HEK293 (cell line): Measurements from ENCODE around the gene PPP4C.

Experiments
- PRDM10 ChIP-seq: fragments of 450-650 bp; formaldehyde crosslinking; IDR thresholded peaks from 2 replicates; pipeline ENCODE4 v1.5.1; 2016; ENCODE audit warnings: missing biosample characterization, missing genetic modification characterization
- ZBTB10 ChIP-seq: fragments of 450-650 bp; formaldehyde crosslinking; IDR thresholded peaks from 2 replicates; pipeline ENCODE4 v1.5.1; 2016; ENCODE audit warnings: missing biosample characterization, missing genetic modification characterization
- ZBTB26 ChIP-seq: fragments of 450-650 bp; formaldehyde crosslinking; optimal IDR thresholded peaks from 2 replicates; pipeline ENCODE3; 2016; ENCODE audit warnings: missing biosample characterization, mild to moderate bottlenecking, missing genetic modification characterization
- ZBTB48 ChIP-seq: fragments of 450-650 bp; formaldehyde crosslinking; IDR thresholded peaks from 2 replicates; pipeline ENCODE4 v1.5.1; 2016; ENCODE audit warnings: missing biosample characterization, missing genetic modification characterization
- ZBTB8A ChIP-seq: fragments of 450-650 bp; formaldehyde crosslinking; IDR thresholded peaks from 2 replicates; pipeline ENCODE4 v1.5.1; 2016; ENCODE audit warnings: missing biosample characterization, missing genetic modification characterization
- ZNF157 ChIP-seq: fragments of 450-650 bp; formaldehyde crosslinking; IDR thresholded peaks from 2 replicates; pipeline ENCODE4 v1.5.1; 2016; ENCODE audit warnings: missing biosample characterization, missing genetic modification characterization
- ZNF175 ChIP-seq: fragments of 450-650 bp; formaldehyde crosslinking; IDR thresholded peaks from 2 replicates; pipeline ENCODE4 v1.5.1; 2016; ENCODE audit warnings: missing biosample characterization, missing genetic modification characterization
- ZNF184 ChIP-seq: fragments of 450-650 bp; IDR thresholded peaks from 2 replicates; pipeline ENCODE4 v1.5.1; 2018; ENCODE audit warnings: missing biosample characterization, mild to moderate bottlenecking, missing genetic modification characterization
- ZNF433 ChIP-seq: fragments of 450-650 bp; formaldehyde crosslinking; IDR thresholded peaks from 2 replicates; pipeline ENCODE4 v1.5.1; 2016; ENCODE audit warnings: missing biosample characterization, missing genetic modification characterization, low read depth
- ZNF449 ChIP-seq: fragments of 450-650 bp; formaldehyde crosslinking; IDR thresholded peaks from 2 replicates; pipeline ENCODE4 v1.5.1; 2017; ENCODE audit warnings: missing biosample characterization, mild to moderate bottlenecking, missing genetic modification characterization, moderate library complexity
- ZNF473 ChIP-seq: fragments of 450-650 bp; formaldehyde crosslinking; IDR thresholded peaks from 2 replicates; pipeline ENCODE4 v1.5.1; 2017; ENCODE audit warnings: missing biosample characterization, missing genetic modification characterization
- ZNF501 ChIP-seq: fragments of 450-650 bp; formaldehyde crosslinking; IDR thresholded peaks from 2 replicates; pipeline ENCODE4 v1.5.1; 2016; ENCODE audit warnings: missing biosample characterization, missing genetic modification characterization
- ZNF548 ChIP-seq: fragments of 450-650 bp; formaldehyde crosslinking; IDR thresholded peaks from 2 replicates; pipeline ENCODE4 v1.5.1; 2016; ENCODE audit warnings: missing biosample characterization, missing genetic modification characterization
- ZNF623 ChIP-seq: fragments of 450-650 bp; formaldehyde crosslinking; IDR thresholded peaks from 2 replicates; pipeline ENCODE4 v1.5.1; 2016; ENCODE audit warnings: missing biosample characterization, missing genetic modification characterization
- ZNF837 ChIP-seq: fragments of 450-650 bp; formaldehyde crosslinking; IDR thresholded peaks from 2 replicates; pipeline ENCODE4 v1.5.1; 2016; ENCODE audit warnings: missing biosample characterization, missing genetic modification characterization
- TF ChIP-seq, protein P1 (sequence below): fragments of 450-650 bp; formaldehyde crosslinking; IDR thresholded peaks from 2 replicates; pipeline ENCODE4 v1.5.1; 2016; ENCODE audit warnings: missing biosample characterization, missing genetic modification characterization
- TF ChIP-seq, protein P2 (sequence below): fragments of 450-650 bp; formaldehyde crosslinking; conservative IDR thresholded peaks from 2 replicates; pipeline ENCODE4 v1.5.1; 2016; ENCODE audit warnings: low read depth, missing biosample characterization, missing genetic modification characterization
- TF ChIP-seq, protein P3 (sequence below): fragments of 450-650 bp; formaldehyde crosslinking; IDR thresholded peaks from 2 replicates; pipeline ENCODE4 v1.5.1; 2016; ENCODE audit warnings: missing biosample characterization, missing genetic modification characterization, borderline replicate concordance

The PPP4C gene

DNA sequence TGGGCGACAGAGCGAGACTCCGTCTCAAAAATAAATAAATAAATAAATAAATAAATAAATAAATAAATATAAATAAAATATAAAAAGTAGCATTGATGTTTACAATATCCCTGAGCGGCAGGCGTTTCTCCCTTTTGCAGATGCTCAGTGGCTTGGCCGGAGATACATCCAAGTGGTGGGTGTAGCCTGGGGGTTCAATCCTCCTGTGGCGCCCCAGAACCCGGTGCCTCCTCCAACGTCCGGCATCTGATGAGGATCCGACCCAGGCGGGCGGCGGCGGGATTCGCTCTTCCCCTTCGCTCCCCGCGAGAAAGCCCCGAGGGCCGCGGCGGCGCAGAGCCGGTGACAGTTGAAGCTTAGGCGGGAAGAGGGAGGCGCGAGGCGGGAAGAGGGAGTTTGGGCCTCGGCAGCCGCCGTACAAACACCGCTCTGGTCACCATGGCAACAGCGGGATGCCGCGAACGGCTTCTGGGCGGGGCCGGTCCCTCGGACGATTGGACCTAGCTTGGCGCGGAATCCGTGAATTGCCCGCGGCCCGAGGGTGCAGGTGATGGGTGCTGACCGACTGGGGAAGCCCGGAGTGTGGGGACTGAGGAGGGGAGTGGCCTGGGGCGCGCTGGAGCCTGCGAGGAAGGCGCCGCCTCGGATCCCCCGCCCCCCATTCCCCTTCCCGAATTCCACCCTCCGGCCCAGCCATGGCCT, 23.0 kb upstream of the PPP4C start (continued):
- TF ChIP-seq ZBTB26 (tag by site-specific recombination): peak; percentile 82
- no peak for TF ChIP-seq ZNF157 (tag by site-specific recombination)
- TF ChIP-seq ZNF837: no peak
- peak; percentile 97 for TF ChIP-seq PRDM10 (tag by site-specific recombination)
- peak; percentile 76 for TF ChIP-seq ZNF184 (tag by site-specific recombination)
- peak; percentile 17; the same call in 1 of the 2 replicates for TF ChIP-seq ZBTB48 (tag by site-specific recombination)
- TF ChIP-seq, protein P1, sequence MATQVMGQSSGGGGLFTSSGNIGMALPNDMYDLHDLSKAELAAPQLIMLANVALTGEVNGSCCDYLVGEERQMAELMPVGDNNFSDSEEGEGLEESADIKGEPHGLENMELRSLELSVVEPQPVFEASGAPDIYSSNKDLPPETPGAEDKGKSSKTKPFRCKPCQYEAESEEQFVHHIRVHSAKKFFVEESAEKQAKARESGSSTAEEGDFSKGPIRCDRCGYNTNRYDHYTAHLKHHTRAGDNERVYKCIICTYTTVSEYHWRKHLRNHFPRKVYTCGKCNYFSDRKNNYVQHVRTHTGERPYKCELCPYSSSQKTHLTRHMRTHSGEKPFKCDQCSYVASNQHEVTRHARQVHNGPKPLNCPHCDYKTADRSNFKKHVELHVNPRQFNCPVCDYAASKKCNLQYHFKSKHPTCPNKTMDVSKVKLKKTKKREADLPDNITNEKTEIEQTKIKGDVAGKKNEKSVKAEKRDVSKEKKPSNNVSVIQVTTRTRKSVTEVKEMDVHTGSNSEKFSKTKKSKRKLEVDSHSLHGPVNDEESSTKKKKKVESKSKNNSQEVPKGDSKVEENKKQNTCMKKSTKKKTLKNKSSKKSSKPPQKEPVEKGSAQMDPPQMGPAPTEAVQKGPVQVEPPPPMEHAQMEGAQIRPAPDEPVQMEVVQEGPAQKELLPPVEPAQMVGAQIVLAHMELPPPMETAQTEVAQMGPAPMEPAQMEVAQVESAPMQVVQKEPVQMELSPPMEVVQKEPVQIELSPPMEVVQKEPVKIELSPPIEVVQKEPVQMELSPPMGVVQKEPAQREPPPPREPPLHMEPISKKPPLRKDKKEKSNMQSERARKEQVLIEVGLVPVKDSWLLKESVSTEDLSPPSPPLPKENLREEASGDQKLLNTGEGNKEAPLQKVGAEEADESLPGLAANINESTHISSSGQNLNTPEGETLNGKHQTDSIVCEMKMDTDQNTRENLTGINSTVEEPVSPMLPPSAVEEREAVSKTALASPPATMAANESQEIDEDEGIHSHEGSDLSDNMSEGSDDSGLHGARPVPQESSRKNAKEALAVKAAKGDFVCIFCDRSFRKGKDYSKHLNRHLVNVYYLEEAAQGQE (tag by site-specific recombination): peak; percentile 91
- peak; percentile 99; the same call in 1 of the 2 replicates for TF ChIP-seq ZNF433 (tag by site-specific recombination)
- TF ChIP-seq, protein P2, sequence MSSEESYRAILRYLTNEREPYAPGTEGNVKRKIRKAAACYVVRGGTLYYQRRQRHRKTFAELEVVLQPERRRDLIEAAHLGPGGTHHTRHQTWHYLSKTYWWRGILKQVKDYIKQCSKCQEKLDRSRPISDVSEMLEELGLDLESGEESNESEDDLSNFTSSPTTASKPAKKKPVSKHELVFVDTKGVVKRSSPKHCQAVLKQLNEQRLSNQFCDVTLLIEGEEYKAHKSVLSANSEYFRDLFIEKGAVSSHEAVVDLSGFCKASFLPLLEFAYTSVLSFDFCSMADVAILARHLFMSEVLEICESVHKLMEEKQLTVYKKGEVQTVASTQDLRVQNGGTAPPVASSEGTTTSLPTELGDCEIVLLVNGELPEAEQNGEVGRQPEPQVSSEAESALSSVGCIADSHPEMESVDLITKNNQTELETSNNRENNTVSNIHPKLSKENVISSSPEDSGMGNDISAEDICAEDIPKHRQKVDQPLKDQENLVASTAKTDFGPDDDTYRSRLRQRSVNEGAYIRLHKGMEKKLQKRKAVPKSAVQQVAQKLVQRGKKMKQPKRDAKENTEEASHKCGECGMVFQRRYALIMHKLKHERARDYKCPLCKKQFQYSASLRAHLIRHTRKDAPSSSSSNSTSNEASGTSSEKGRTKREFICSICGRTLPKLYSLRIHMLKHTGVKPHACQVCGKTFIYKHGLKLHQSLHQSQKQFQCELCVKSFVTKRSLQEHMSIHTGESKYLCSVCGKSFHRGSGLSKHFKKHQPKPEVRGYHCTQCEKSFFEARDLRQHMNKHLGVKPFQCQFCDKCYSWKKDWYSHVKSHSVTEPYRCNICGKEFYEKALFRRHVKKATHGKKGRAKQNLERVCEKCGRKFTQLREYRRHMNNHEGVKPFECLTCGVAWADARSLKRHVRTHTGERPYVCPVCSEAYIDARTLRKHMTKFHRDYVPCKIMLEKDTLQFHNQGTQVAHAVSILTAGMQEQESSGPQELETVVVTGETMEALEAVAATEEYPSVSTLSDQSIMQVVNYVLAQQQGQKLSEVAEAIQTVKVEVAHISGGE (tag by site-specific recombination): peak; percentile 93
- peak; percentile 95 for TF ChIP-seq ZNF501
- peak; percentile 47; the same call in 1 of the 2 replicates for TF ChIP-seq ZNF449 (tag by site-specific recombination)
- TF ChIP-seq ZBTB8A (tag by site-specific recombination): peak; percentile 95
- no peak for TF ChIP-seq ZBTB10 (tag by site-specific recombination)
- TF ChIP-seq, protein P3, sequence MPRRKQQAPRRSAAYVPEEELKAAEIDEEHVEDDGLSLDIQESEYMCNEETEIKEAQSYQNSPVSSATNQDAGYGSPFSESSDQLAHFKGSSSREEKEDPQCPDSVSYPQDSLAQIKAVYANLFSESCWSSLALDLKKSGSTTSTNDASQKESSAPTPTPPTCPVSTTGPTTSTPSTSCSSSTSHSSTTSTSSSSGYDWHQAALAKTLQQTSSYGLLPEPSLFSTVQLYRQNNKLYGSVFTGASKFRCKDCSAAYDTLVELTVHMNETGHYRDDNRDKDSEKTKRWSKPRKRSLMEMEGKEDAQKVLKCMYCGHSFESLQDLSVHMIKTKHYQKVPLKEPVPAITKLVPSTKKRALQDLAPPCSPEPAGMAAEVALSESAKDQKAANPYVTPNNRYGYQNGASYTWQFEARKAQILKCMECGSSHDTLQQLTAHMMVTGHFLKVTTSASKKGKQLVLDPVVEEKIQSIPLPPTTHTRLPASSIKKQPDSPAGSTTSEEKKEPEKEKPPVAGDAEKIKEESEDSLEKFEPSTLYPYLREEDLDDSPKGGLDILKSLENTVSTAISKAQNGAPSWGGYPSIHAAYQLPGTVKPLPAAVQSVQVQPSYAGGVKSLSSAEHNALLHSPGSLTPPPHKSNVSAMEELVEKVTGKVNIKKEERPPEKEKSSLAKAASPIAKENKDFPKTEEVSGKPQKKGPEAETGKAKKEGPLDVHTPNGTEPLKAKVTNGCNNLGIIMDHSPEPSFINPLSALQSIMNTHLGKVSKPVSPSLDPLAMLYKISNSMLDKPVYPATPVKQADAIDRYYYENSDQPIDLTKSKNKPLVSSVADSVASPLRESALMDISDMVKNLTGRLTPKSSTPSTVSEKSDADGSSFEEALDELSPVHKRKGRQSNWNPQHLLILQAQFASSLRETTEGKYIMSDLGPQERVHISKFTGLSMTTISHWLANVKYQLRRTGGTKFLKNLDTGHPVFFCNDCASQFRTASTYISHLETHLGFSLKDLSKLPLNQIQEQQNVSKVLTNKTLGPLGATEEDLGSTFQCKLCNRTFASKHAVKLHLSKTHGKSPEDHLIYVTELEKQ (tag by site-specific recombination): peak; percentile 87
- TF ChIP-seq ZNF175 (tag by site-specific recombination): no peak
- TF ChIP-seq ZNF473 (tag by site-specific recombination): no peak
- TF ChIP-seq ZNF623 (tag by site-specific recombination): peak; percentile 92
- TF ChIP-seq ZNF548 (tag by site-specific recombination): no peak
